DND-41 (cell line): ENCODE data around the gene SMG6.
"Not testable (repeated sequence)": the region's sequence is repeated elsewhere in the genome, so short reads cannot be mapped to it uniquely, and the experiment has no call there.

Experiments
- ATAC-seq: fragments of 200-7000 bp; cut with Tn5 transposase; 3 replicates; pipeline ENCODE4 v1.9.1; 2021; ENCODE audit warnings: low read depth; ENCODE audit not compliant: insufficient read depth
- DNase-seq: peaks from one replicate; pipeline ENCODE4 v3.0.0-alpha.2; 2020
- H2AFZ ChIP-seq: 2 replicates; pipeline ENCODE4 v1.6.0; 2012; ENCODE audit warnings: low read depth, low read length
- H3K27ac ChIP-seq: 2 replicates; pipeline ENCODE4 v1.5.1; 2012; ENCODE audit warnings: low read length, inconsistent platforms
- H3K27me3 ChIP-seq: fragments of 200-600 bp; sonication (generic); 2 replicates; pipeline ENCODE4 v1.6.0; 2012; ENCODE audit warnings: low read length, mild to moderate bottlenecking, inconsistent platforms; ENCODE audit not compliant: insufficient read depth, poor library complexity
- H3K36me3 ChIP-seq: 2 replicates; pipeline ENCODE4 v1.5.1; 2012; ENCODE audit warnings: low read length, inconsistent platforms; ENCODE audit not compliant: insufficient read depth
- H3K4me1 ChIP-seq: 2 replicates; pipeline ENCODE4 v1.5.1; 2012; ENCODE audit warnings: mild to moderate bottlenecking, low read length; ENCODE audit not compliant: insufficient read depth
- H3K4me2 ChIP-seq: 2 replicates; pipeline ENCODE4 v1.6.0; 2012; ENCODE audit warnings: mild to moderate bottlenecking, moderate library complexity, low read length, inconsistent platforms; ENCODE audit not compliant: insufficient read depth
- H3K4me3 ChIP-seq, 2 experiments: fragments of 200-600 bp in 1 of 2; shearing (Covaris generic) in 1 of 2; 2 replicates each; pipeline ENCODE4 v1.5.1; 2012 to 2016; ENCODE audit warnings: inconsistent platforms in 2 of 2, low read length in 2 of 2, mild to moderate bottlenecking in 2 of 2, low read depth in 1 of 2, moderate library complexity in 1 of 2
- H3K79me2 ChIP-seq: 2 replicates; pipeline ENCODE4 v1.6.0; 2012; ENCODE audit warnings: low read length, inconsistent platforms; ENCODE audit not compliant: insufficient read depth
- H3K9ac ChIP-seq: 2 replicates; pipeline ENCODE4 v1.6.0; 2012; ENCODE audit warnings: low read depth, mild to moderate bottlenecking, inconsistent platforms, low read length, moderate library complexity
- H3K9me3 ChIP-seq: 2 replicates; pipeline ENCODE4 v1.5.1; 2012; ENCODE audit warnings: low read length, moderate library complexity, mild to moderate bottlenecking, inconsistent platforms; ENCODE audit not compliant: insufficient read depth, severe bottlenecking
- H4K20me1 ChIP-seq: 2 replicates; pipeline ENCODE4 v1.6.0; 2012; ENCODE audit warnings: low read length; ENCODE audit not compliant: insufficient read depth
- EZH2 ChIP-seq: IDR thresholded peaks from 3 replicates; pipeline ENCODE4 v1.6.1; 2012; ENCODE audit warnings: borderline replicate concordance, low read depth, mild to moderate bottlenecking, moderate library complexity, low read length, inconsistent platforms; ENCODE audit not compliant: severe bottlenecking
- TF ChIP-seq, protein P1 (sequence below): IDR thresholded peaks from 2 replicates; pipeline ENCODE4 v1.5.1; 2012; ENCODE audit warnings: borderline replicate concordance, low read length, moderate library complexity, mild to moderate bottlenecking; ENCODE audit not compliant: poor library complexity, severe bottlenecking; ENCODE audit errors: extremely low read depth

SMG6 gene

DNA sequence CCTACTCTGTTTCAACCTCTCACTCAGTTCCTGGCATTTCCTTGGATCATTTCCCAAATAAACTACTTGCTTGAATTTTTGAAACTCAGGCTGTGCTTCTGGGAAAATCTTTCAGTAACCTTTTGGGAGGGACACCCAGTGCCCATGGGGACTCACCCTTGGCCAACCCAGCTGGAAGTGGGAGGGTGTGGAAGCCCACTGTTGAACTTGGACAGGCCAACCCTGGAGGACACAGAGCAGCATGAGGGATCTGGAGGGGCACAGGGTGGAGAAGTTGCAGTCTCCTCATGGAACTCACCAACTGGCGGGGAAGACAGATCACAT lies 289.6 kb downstream of the SMG6 start:
- Histone ChIP-seq H2AFZ (no peak overlapping the region), H3K4me3 (no peak overlapping the region), H4K20me1 (no peaks in the 10 kb centered on the region; the same call in 1 of the 2 replicates), H3K79me2 (no peaks in the 10 kb centered on the region), H3K4me2 (no peak overlapping the region), H3K36me3 (no peaks in the 10 kb centered on the region), H3K9me3 (no peaks in the 10 kb centered on the region), H3K27me3 (peaks cover 17% of the 10 kb centered on the region), H3K9ac (no peak overlapping the region), H3K27ac (no peak overlapping the region), H3K4me1 (peaks cover 11% of the 10 kb centered on the region)
- ATAC-seq: no peak
- DNase-seq: no peak
- TF ChIP-seq EZH2: no peak
- TF ChIP-seq, protein P1, sequence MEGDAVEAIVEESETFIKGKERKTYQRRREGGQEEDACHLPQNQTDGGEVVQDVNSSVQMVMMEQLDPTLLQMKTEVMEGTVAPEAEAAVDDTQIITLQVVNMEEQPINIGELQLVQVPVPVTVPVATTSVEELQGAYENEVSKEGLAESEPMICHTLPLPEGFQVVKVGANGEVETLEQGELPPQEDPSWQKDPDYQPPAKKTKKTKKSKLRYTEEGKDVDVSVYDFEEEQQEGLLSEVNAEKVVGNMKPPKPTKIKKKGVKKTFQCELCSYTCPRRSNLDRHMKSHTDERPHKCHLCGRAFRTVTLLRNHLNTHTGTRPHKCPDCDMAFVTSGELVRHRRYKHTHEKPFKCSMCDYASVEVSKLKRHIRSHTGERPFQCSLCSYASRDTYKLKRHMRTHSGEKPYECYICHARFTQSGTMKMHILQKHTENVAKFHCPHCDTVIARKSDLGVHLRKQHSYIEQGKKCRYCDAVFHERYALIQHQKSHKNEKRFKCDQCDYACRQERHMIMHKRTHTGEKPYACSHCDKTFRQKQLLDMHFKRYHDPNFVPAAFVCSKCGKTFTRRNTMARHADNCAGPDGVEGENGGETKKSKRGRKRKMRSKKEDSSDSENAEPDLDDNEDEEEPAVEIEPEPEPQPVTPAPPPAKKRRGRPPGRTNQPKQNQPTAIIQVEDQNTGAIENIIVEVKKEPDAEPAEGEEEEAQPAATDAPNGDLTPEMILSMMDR: no peak

DNA sequence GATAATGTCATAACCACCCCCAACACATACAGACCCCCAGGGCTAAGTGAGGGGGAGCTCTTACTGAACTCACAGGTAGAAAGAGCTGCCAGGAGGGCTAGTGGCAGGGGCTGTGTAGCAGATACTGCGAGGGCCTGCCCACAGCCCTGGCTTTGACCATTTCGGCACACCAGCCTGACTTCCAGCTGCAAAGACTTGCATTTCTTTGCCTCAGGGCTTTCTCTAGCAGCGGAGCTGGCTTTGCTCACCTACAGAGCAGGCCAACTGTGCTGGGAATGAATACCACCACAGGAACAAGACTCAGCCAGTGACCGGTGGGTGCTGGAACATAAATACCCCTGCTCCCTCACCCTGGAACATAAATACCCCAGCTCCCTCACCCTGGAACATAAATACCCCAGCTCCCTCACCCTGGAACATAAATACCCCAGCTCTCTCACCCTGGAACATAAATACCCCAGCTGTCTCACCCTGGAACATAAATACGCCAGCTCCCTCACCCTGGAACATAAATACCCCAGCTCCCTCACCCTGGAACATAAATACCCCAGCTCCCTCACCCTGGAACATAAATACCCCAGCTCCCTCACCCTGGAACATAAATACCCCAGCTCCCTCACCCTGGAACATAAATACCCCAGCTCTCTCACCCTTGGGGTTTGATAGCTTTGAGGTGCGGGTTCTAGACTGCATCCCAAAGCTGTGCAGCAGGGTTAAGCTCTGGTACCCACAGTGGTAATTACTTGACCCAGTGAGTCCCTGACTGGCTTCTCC lies 290.2 kb downstream of the SMG6 start:
- H2AFZ ChIP-seq, H3K9ac ChIP-seq, H3K4me2 ChIP-seq, H3K79me2 ChIP-seq, H3K36me3 ChIP-seq, H3K27ac ChIP-seq, H4K20me1 ChIP-seq, H3K9me3 ChIP-seq, DNase-seq, H3K4me3 ChIP-seq, ATAC-seq: not testable (repeated sequence)
- Histone ChIP-seq H3K27me3 (peaks cover 11% of the 10 kb centered on the region), H3K4me1 (peaks cover 11% of the 10 kb centered on the region)

DNA sequence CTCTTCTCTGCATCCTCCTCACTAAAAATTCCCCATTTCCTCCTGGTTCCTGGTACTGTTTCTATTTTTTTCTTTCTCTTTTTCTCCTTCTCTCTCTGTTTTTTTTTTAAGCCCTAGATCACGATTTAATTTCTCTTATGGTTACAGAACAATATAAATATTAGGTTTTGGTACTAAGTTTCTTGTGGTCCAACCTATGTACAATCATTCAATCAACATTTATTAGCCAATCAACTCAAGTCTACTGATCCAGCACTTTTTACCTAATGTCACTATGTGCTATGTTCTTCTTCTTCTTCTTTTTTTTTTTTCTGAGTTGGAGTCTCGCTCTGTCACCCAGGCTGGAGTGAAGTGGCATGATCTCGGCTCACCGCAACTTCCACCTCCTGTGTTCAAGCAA lies 291.1 kb downstream of the SMG6 start:
- Histone ChIP-seq H3K27ac (no peak overlapping the region), H3K9ac (no peak overlapping the region), H3K4me2 (no peak overlapping the region), H3K79me2 (no peaks in the 10 kb centered on the region), H3K9me3 (no peaks in the 10 kb centered on the region), H3K27me3 (peaks cover 6% of the 10 kb centered on the region), H3K4me3 (no peak overlapping the region), H3K4me1 (peaks cover 11% of the 10 kb centered on the region), H2AFZ (no peak overlapping the region), H3K36me3 (no peaks in the 10 kb centered on the region), H4K20me1 (no peaks in the 10 kb centered on the region; the same call in 1 of the 2 replicates)
- no peak for ATAC-seq
- no peak for TF ChIP-seq EZH2
- TF ChIP-seq, protein P1: no peak
- DNase-seq: no peak

DNA sequence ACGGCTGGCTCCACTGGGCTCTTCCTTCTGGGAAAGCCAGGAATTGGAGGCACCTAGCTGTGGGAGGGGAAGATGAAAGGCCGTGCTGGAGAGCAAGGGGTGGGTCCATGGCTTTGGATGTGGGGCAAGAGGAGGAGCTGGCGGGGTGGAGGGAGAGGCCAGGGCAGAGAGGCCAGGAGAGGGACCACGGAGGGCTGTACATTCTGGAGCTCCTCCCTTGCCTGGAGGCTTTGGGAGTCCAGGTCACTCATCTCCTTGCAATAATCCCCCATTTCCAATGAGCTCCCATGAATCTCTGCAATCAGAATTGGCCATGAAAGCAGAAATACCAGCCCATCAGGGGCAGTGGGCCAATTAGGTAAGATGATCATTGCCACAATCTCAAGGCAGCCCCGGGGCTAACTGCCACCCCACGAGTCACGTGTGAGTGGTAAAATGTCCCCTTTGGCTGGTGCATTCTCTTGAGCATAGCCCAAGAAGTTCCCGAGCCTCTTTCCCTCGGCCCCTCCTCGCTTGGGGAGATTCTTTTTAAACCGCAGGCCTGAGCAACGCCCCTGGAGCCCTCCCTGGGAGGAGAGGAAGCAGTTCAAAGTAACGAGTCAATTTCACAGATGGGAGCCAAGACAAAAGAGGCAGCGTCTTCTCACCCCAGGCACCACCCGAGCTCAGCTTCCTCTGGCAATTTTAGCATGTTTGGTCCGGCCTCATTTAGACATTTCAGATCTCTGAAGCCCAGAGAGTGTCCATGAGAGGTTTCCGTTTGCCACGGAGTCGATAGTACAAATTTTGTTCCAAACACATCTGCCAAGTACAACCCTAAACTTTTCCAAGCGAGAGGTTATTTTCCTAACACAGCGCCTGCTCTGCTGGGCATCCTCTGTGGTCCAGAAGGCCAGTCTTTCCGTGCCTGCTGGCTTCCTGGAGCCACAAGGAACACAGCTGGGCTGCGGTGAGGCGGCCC lies 291.9 kb downstream of the SMG6 start:
- Histone ChIP-seq H3K9me3 (no peaks in the 10 kb centered on the region), H3K9ac (no peak overlapping the region), H3K27me3 (peaks cover 6% of the 10 kb centered on the region), H3K4me3 (no peak overlapping the region), H3K36me3 (no peaks in the 10 kb centered on the region), H3K4me2 (peak overlapping the region; percentile 17; the same call in 1 of the 2 replicates), H2AFZ (no peak overlapping the region), H3K27ac (no peak overlapping the region), H3K4me1 (peaks cover 11% of the 10 kb centered on the region), H4K20me1 (no peaks in the 10 kb centered on the region; the same call in 1 of the 2 replicates), H3K79me2 (no peaks in the 10 kb centered on the region)
- peak; percentile 49; the same call in 2 of the 3 replicates for ATAC-seq
- TF ChIP-seq, protein P1: no peak
- no peak for TF ChIP-seq EZH2
- DNase-seq: peak; percentile 26
